ENCODE results near the gene CD200.

- TF ChIP-seq USF2 (IDR thresholded peaks at IDR 0.05) (no peak), CHD4 (IDR thresholded peaks at IDR 0.05; ENCODE audit: borderline replicate concordance) (no peak), BHLHE40 (IDR thresholded peaks at IDR 0.05; ENCODE audit: low read depth, low read length) (no peak), CTCF (IDR thresholded peaks at IDR 0.05) (peak; percentile 74), KDM1A (IDR thresholded peaks at IDR 0.05; ENCODE audit: low read depth) (no peak), POLR2A (IDR thresholded peaks at IDR 0.05; ENCODE audit: low read length) (no peak), RAD21 (conservative IDR thresholded peaks at IDR 0.05 in 1 of 2, IDR thresholded peaks at IDR 0.05 in 1 of 2) (peak; percentile 70 to 72), HOXA7 (CRISPR knock-in tag; IDR thresholded peaks at IDR 0.05) (no peak), RNF2 (IDR thresholded peaks at IDR 0.05; ENCODE audit: borderline replicate concordance, low read depth) (no peak), JUN (IDR thresholded peaks at IDR 0.05) (no peak), CEBPB (IDR thresholded peaks at IDR 0.05) (peak; percentile 10 to 44; a peak in 2 of 4 replicates), ZSCAN20 (CRISPR knock-in tag; IDR thresholded peaks at IDR 0.05) (no peak)
Measured at GRCh38 chr3:112293368-112294321, 39.3 kb upstream of the CD200 start, which contains the start of gene SLC9C1.

Measured in A549 (cell line).